Middle frontal gyrus (tissue), 1 donor: ENCODE results near the gene DMXL2.
"Not testable (repeated sequence)": the region's sequence is repeated elsewhere in the genome, so short reads cannot be mapped to it uniquely, and the experiment has no call there.

Experiments
- DNase-seq: peaks from one replicate; pipeline ENCODE4 v3.0.0-alpha.2; 2015; ENCODE audit warnings: low spot score; ENCODE audit errors: extremely low spot score

The DMXL2 gene

GRCh38 chr15:51424780-51425179 is 197.8 kb downstream of the DMXL2 start:
- DNase-seq = no peak

- not testable (repeated sequence) for DNase-seq
These were observed 199.5 kb downstream of the DMXL2 start for GRCh38 chr15:51423040-51423439.

DNA sequence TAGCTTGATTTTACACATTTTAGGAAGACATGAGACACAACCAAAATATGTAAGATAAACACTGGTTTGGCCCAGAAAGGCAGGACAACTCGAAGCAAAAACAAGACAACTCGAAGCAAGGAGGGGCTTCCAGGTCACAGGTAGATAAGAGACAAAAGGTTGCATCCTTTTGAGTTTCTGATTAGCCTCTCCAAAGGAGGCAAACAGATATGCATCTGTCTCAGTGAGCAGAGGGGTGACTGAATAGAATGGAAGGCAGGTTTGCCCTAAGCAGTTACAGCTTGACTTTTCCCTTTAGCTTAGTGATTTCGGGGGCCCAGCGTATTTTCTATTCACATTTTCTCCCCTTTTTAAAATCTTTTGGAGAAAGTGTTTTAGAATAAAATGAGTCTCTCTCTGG is 206.4 kb downstream of the DMXL2 start:
- DNase-seq = no peak

- no peak for DNase-seq
These were observed 208.2 kb downstream of the DMXL2 start for GRCh38 chr15:51414256-51414860.

DNA sequence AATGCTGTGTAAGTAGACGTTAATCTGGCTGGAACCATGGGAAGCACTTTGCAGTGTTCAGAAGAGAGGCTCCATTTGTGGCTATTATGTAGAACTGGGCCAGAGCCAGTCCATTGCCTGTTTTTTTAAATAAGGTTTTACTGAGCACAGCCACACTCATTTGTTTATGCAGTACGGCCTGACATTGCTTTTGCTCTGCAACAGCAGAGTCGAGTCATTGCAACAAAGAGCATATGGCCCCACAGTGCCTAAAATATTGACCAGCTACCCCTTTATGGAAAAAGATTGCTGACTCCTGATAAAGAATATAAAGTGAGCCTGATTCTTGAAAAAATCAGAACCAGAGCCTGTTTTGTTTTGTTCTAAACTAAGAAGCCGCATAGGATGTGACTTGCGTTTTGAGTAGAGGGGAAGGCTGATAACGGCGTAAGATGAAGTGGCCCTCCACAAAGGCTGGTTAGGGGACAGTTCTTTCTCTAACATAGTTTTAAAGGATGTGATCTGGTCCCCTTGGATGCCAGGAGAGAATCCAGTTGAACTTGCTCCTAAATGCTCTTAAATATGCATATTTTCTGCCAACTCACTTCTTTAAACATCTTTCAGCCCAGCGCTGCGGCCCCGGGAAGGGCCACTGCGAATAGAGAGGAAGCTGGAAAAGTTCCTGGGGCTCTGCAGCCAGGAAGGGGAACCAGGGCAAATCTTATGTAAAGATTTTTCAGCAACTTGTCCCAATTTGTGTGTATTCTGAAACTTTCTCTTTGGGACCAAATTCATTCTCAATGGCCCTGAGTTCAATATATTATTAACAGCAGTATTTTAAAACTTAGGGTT is 216.7 kb downstream of the DMXL2 start:
- no peak for DNase-seq

DNA sequence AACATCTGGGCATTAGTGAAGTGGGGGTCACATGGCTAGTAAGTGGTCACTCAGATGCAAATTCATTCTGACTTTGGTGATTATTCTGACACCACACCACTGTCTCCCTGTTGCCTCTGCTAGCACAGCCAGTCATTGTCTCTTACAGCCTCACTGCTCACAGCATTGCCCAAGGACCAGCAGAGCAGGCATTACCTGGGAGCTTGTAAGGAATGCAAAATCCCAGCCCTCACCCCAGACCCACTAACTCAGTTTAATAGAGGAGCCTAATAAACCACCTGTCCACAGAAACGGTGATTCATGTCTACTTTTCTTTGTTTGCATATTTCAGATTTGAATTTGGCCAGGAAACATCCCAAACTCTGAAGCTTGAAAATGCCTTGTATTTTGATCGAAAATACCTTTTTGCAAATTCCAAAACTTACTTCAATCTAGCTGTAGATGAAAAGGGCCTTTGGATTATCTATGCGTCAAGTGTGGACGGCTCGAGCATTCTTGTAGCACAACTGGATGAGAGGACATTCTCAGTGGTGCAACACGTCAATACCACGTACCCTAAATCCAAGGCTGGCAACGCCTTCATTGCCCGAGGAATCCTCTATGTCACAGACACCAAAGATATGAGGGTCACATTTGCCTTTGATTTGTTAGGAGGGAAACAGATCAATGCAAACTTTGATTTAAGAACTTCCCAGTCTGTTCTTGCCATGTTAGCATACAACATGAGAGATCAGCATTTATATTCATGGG is 218.4 kb downstream of the DMXL2 start:
- no peak for DNase-seq

GRCh38 chr15:51403072-51403878 is 219.3 kb downstream of the DMXL2 start:
- DNase-seq = no peak

DNA sequence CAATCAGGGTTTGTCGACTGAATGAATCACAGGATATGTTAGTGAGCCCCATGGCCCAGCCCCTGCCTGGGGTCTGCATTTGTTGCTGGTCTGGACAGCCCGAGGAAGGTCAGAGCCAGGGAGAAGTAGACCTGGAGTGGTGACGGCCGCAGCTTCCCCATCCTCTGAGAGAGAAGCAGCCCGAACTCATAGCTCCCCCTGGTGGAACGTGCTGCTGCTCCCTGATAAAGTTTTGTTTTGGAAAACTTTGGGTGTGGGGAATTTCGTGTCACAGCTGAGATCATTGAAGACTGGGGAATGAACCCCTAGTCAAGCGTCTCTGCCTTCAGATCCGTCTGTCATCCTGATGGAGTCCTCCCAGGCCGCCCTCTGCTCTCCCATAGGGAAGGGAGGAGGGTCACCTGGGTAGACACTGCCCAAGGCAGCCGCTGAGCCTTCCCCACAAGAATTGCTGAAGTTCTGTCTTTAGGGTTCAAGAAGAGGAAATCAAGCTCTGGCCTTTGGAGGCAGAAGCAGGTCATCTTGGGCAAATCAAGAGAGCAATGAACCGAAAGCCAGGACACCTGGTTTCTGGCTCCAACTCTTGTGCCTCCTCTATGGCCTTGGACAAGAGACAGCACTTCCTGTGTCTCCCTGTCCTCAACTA is 220.6 kb downstream of the DMXL2 start:
- DNase-seq = no peak

GRCh38 chr15:51401051-51401780 is 221.4 kb downstream of the DMXL2 start:
- no peak for DNase-seq

GRCh38 chr15:51398626-51399025 is 223.9 kb downstream of the DMXL2 start:
- no peak for DNase-seq
